A673 (cell line): ENCODE measurements around the gene DOK1.

Experiments used
- EZH2 ChIP-seq: fragments of 200-600 bp; sonication (generic); IDR thresholded peaks from 2 replicates; pipeline ENCODE4 v1.6.1; 2017; ENCODE audit warnings: borderline replicate concordance, low read depth, mild to moderate bottlenecking, mixed read lengths, antibody characterized with exemption, low read length; ENCODE audit not compliant: poor library complexity, severe bottlenecking
- TF ChIP-seq, protein P1 (sequence below): fragments of 300-800, 200-600 bp; sonication (generic); conservative IDR thresholded peaks from 2 replicates; pipeline ENCODE4 v1.5.1; 2017; ENCODE audit warnings: low read depth, mild to moderate bottlenecking, antibody characterized with exemption, low read length, moderate library complexity, mixed read lengths

DNA sequence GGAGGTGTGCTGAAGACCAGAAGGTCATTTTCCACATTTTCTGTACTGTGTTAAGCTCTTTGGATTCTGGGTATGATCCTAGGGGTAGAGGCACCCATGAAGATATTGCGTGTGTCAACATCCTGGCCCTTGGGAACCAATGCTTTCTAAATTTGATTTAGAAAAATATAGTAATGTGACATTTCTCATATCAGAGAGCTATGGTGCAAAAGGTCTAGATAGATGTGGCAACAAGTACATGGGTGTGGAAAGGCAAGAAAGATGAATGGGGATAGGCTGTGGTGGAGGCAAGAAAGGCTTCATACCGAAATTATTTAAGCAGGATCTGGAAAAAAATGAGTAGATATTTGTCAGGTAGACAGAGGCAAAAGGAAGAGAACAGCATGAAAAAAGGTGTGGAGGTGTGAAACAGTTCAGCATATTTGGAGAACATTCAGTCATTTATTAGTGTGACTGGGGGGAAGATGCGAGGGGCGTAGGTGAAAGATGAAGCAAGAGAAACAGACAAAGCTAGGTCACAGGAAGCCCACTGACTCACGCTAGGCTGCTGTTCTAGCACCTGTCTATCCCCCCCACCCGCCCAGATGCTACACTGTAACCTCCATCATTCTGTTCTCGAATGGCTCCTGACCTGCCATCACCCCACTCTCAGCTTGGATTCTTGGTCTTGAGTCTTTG, 11.7 kb downstream of the DOK1 start:
- TF ChIP-seq, protein P1, sequence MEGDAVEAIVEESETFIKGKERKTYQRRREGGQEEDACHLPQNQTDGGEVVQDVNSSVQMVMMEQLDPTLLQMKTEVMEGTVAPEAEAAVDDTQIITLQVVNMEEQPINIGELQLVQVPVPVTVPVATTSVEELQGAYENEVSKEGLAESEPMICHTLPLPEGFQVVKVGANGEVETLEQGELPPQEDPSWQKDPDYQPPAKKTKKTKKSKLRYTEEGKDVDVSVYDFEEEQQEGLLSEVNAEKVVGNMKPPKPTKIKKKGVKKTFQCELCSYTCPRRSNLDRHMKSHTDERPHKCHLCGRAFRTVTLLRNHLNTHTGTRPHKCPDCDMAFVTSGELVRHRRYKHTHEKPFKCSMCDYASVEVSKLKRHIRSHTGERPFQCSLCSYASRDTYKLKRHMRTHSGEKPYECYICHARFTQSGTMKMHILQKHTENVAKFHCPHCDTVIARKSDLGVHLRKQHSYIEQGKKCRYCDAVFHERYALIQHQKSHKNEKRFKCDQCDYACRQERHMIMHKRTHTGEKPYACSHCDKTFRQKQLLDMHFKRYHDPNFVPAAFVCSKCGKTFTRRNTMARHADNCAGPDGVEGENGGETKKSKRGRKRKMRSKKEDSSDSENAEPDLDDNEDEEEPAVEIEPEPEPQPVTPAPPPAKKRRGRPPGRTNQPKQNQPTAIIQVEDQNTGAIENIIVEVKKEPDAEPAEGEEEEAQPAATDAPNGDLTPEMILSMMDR = no peak
- TF ChIP-seq EZH2 = no peak
